ENCODE results near the gene SDHD.
"Not testable (repeated sequence)": the region's sequence is repeated elsewhere in the genome, so short reads cannot be mapped to it uniquely, and the experiment has no call there.

Gene SDHD

GRCh38 chr11:112086422-112087191, at the start of gene SDHD, which contains the start of gene TIMM8B:
Gene SDHD, plus strand, starts transcription at chr11:112086873. Its CDS starts 35 bp downstream, at chr11:112086908.
Gene TIMM8B, minus strand, starts transcription at chr11:112086756. Its CDS starts 33 bp downstream, at chr11:112086723.
- DNase-seq (ENCODE audit: low read depth), result peak; percentile 96

GRCh38 chr11:112037527-112037926, 49.1 kb upstream of the SDHD start:
- no peak for DNase-seq (ENCODE audit: low read depth)

DNA sequence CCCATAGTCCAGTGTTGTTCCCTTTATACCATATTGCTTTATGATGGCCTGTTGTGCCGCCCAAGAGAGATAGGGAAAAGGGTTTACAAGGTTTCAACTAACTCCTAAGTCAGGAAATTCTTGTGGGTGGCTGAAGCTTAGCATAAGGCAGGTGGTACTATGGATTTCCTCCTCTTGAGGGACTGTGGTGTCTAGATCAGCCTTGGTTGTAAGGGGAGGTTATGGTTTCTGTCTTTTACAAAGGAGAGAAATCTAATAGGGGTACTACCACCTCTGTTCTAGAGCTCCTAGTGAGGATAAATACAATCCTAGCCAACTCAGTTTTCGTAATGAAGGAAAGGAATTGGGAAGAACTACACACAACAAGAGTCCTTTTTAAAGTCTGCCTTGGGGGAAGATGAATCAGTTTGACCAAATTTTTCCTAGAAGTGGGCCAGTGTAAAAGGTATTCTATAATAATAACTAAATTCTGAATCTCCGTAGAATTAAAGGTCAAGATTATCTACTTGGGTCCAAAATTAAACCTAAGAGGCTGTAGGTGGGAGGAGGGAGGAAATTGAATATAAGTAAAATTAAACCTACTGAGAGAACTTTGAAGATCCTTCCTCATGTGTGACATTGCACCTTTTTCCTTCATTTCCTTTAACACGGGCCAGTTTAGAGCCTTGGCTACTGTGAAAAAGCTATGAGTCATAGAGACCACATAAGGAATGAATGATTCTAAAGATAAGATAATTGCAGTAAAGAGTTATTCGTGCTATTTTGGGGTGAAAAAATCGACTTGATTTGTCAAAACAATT, 44.3 kb upstream of the SDHD start:
- peak; percentile 12 for DNase-seq (ENCODE audit: low read depth)

- DNase-seq (ENCODE audit: low read depth), result no peak
These were observed 43.7 kb upstream of the SDHD start for GRCh38 chr11:112042961-112043304.

DNA sequence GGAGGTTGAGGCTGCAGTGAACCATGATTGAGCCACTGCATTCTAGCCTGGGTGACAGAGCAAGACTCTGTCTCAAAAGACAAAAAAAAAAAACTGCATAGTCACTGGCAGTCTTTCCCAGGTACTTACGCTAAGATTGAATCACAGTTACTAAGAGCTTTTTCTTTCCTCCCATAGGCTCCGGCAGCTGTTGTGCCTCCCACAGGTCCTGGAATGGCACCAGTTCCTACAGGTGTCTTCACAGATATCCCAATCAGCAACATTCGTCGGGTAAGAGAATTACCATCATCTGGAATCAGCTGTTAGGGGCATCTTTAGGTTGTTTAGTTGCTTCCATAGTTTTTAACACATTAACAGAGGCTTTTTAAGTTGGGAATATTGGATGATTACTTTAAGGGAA, 41.7 kb upstream of the SDHD start:
- DNase-seq (ENCODE audit: low read depth), result no peak

DNA sequence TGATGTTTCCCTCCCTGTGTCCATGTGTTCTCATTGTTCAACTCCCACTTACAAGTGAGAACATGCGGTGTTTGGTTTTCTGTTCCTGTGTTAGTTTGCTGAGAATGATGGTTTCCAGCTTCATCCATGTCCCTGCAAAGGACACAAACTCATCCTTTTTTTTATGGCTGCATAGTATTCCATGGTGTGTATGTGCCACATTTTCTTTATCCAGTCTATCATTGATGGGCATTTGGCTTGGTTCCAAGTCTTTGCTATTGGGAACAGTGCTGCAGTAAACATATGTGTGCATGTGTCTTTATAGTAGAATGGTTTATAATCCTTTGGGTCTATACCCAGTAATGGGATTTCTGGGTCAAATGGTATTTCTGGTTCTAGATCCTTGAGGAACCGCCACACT, 40.0 kb upstream of the SDHD start:
- DNase-seq (ENCODE audit: low read depth), result not testable (repeated sequence)

DNA sequence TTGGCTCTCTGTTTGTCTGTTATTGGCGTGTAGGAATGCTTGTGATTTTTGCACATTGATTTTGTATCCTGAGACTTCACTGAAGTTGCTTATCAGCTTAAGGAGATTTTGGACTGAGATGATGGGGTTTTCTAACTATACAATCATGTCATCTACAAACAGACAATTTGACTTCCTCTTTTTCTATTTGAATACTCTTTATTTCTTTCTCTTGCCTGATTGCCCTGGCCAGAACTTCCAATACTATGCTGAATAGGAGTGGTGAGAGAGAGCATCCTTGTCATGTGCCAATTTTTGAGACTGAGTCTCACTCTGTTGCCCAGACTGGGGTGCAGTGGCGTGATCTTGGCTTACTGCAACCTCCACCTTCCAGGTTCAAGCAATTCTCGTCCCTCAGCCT, 38.4 kb upstream of the SDHD start:
- DNase-seq (ENCODE audit: low read depth), result not testable (repeated sequence)

- no peak for DNase-seq (ENCODE audit: low read depth)
These were observed 36.9 kb upstream of the SDHD start for GRCh38 chr11:112049777-112050176.

DNA sequence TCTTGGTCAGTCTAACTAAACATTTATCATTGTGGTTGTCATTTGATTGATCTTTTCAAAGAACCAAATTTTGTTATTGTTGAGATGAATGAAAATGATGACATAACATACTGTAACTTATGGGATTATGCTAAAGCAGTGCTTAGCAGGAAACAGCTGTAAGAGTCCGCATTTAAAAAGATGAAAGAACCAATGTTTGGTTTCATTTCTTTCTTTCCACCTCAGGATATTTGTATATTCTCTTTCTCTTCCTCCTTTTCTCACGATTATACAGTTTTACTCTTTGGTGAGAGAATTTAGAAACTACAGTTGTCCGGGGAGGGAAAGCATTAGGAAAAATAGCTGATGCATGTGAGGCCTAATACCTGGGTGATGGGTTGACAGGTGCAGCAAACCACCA, 36.0 kb upstream of the SDHD start:
- no peak for DNase-seq (ENCODE audit: low read depth)

DNA sequence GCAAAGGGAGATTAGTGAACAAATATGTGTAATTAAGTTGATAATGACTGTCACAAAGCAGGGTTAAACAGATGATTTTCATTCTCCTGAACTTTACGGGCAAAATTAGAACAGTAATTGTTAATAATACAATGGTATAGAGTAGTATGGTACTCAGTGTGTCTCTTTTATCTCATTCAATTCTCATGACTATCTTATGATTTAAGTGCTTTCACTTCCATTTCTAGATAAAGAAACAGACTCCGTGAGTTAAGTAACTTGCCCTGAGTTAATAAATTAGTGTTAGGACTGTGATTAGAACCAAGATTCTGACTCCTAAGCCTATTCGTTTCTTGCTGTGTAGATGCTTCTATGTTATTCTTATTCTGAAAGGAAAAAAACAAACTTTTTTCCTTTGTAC, 34.9 kb upstream of the SDHD start:
- no peak for DNase-seq (ENCODE audit: low read depth)

DNA sequence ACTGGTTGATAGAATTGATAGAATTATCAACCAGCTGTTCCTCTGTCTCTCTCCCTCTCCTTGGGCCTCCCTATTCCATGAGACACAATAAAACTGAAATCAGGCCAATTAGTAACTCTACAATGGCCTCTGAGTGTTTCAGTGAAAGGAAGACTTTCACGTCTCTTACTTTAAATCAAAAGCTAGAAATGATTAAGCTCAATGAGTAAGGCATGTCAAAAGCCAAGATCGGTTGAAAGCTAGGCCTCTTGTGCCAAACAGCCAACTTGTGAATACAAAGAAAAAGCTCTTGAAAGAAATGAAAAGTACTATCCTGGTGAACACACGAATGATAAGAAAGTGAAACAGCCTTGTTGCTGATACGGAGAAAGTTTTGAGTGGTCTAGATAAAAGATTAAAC, 29.5 kb upstream of the SDHD start:
- DNase-seq (ENCODE audit: low read depth), result no peak

- DNase-seq (ENCODE audit: low read depth), result no peak
These were observed 28.6 kb upstream of the SDHD start for GRCh38 chr11:112058103-112058502.

- DNase-seq (ENCODE audit: low read depth), result no peak
These were observed 23.8 kb upstream of the SDHD start for GRCh38 chr11:112062923-112063322.

- peak; percentile 75 for DNase-seq (ENCODE audit: low read depth)
These were observed 12.5 kb upstream of the SDHD start, which contains the start of the genes NKAPD1 and PIH1D2 for GRCh38 chr11:112073941-112074811. Gene NKAPD1, plus strand, starts transcription at chr11:112074299. Its CDS starts 1,276 bp downstream, at chr11:112075575. Gene PIH1D2, minus strand, starts transcription at chr11:112074017. Its CDS starts 843 bp downstream, at chr11:112073174.

GRCh38 chr11:112082729-112083128, 3.9 kb upstream of the SDHD start:
- DNase-seq (ENCODE audit: low read depth), result peak; percentile 70

DNA sequence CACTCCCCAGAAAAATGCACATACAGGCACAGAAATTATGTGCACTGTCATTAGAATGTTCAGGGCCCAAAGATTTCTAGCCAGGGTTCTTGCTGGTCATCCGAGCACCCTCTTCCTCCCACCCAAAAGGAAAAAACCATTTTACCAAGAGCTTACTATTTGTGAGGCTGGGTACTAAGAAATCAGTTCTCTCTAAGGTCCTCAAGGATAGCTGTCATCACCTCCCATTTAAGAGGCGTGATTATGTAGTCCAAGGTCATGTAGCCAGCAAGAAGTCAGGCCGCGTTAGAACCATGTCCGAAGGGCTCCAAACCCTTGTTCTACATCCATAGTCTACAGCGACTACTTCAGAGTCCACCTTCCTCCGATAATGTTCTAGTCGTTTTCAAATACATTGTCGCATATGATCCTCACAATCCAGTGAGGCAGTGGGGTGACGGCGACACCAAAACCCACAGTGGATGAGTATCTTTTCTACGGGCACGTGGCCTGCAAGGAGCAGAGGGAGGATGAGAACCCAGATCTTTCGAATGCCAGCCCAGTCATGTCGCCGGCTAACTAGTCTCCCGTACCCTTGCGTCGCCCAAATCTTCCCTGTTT, 751 bp upstream of the SDHD start:
- peak; percentile 7 for DNase-seq (ENCODE audit: low read depth)

- no peak for DNase-seq (ENCODE audit: low read depth)
These were observed 539 bp downstream of the SDHD start for GRCh38 chr11:112087212-112087611.

DNA sequence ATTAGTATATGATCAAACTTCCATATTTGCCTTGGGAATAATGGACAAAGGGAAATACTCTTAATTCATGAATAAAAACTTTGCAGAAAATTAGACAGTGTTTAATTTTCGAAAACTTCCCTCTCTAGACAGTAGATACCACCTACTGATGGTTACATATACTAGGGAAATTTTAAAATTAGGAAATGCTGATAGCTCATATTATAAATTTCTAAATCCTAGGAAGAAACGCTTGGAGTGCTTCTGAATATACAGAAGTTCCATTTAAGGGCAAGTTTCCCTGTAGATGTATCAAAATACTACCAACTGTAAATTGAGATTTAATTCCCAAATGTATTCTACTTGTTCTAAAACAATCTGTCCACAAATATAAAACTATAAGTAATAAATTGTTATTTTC, 8.6 kb downstream of the SDHD start:
- not testable (repeated sequence) for DNase-seq (ENCODE audit: low read depth)

- DNase-seq (ENCODE audit: low read depth), result no peak
These were observed 9.5 kb downstream of the SDHD start for GRCh38 chr11:112096194-112096593.

DNA sequence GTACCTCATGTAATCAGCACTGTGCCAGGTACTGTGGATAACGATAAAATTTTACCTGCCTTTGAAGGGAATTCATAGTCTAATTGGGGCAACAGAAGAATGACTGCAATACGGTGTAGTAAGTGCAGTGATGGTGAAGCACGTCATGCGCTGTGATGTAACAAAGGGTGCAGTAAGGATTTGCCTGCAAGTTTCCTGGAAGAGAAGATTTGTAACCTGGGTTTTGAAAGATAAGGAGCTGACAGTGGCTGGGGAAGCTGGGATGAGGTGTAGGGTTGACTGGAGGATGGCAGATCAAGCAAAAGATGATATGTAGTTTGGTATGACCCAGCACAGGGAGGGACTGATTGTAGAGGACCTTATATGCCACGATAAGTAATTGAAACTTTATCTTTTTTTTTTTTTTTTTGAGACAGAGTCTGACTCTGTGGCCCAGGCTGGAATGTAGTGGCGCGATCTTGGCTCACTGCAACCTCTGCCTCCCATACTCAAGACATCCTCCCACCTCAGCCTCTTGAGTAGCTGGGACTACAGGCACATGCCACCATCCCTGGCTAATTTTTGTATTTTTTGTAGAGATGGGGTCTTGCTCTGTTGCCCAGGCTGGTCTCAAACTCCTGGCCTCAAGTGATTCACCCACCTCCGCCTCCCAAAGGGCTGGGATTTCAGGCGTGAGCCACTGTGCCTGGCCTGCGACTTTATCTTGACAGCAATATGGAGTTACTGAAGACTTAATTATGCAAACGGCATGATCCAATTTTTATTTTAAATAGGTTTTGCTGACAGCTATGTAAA, 11.3 kb downstream of the SDHD start:
- no peak for DNase-seq (ENCODE audit: low read depth)

- no peak for DNase-seq (ENCODE audit: low read depth)
These were observed 13.8 kb downstream of the SDHD start for GRCh38 chr11:112100462-112100861.
